SK-N-SH (cell line): ENCODE measurements around the gene TMEM117. TPM values are rescaled to one million over a fixed set of nuclear protein-coding genes. Genes with fewer than 3 reads are reported as not detected.

Source experiments
- CTCF ChIA-PET: fragments of 300-600, 350-600 bp; formaldehyde crosslinking; extraction: SDS; loops from one replicate; lab custom pipeline; 2021; lab: Yijun Ruan, JAX
- POLR2A ChIA-PET: fragments of 350-600 bp; sonication (Branson Sonifier 250); formaldehyde crosslinking; extraction: SDS; loops from one replicate; lab custom pipeline; 2020; ENCODE audit warnings: antibody characterized with exemption, inconsistent platforms; lab: Yijun Ruan, JAX
- DNase-seq: peaks from one replicate; pipeline ENCODE4 v3.0.0; 2012
- H2AFZ ChIP-seq: fragments of 200-600 bp; sonication (generic); 2 replicates; pipeline ENCODE4 v1.8.1; 2016; ENCODE audit warnings: antibody characterized with exemption, mild to moderate bottlenecking, low read depth
- H3F3A ChIP-seq: fragments of 200-600 bp; sonication (generic); replicated peaks from 2 replicates; pipeline ENCODE3; 2016; ENCODE audit warnings: antibody characterized with exemption, mild to moderate bottlenecking; ENCODE audit not compliant: insufficient read depth
- H3K27ac ChIP-seq, 2 experiments: fragments of 200-500 bp in 1 of 2; fragments of 200-600 bp in 1 of 2; sonication (Bioruptor generic) in 1 of 2; sonication (generic), shearing (Covaris generic) in 1 of 2; 2 replicates each; pipeline versions ENCODE4 v1.5.1 to v1.6.1; 2014 to 2016; ENCODE audit warnings: low read depth in 2 of 2, inconsistent platforms in 1 of 2, low read length in 1 of 2, mild to moderate bottlenecking in 1 of 2, mixed read lengths in 1 of 2
- H3K27me3 ChIP-seq: fragments of 200-600 bp; sonication (generic), shearing (Covaris generic); 2 replicates; pipeline ENCODE4 v1.6.1; 2016; ENCODE audit warnings: mixed run types; ENCODE audit not compliant: insufficient read depth
- H3K36me3 ChIP-seq, 2 experiments: fragments of 200-500 bp in 1 of 2; fragments of 200-600 bp in 1 of 2; sonication (Bioruptor generic) in 1 of 2; sonication (generic) in 1 of 2; replicated peaks in 1 of 2; 2 replicates each; pipeline versions ENCODE3 to v1.5.1; 2014 to 2016; ENCODE audit warnings: low read length in 1 of 2, mild to moderate bottlenecking in 1 of 2; ENCODE audit not compliant: insufficient read depth in 2 of 2, control insufficient read depth in 1 of 2
- H3K4me1 ChIP-seq, 2 experiments: fragments of 200-500 bp in 1 of 2; fragments of 200-600 bp in 1 of 2; sonication (Bioruptor generic) in 1 of 2; sonication (generic), shearing (Covaris generic) in 1 of 2; 2 replicates each; pipeline versions ENCODE4 v1.5.1 to v1.6.1; 2014 to 2016; ENCODE audit warnings: low read depth in 1 of 2, low read length in 1 of 2, mixed run types in 1 of 2; ENCODE audit not compliant: insufficient read depth in 2 of 2, control insufficient read depth in 1 of 2
- H3K4me2 ChIP-seq: fragments of 200-600 bp; sonication (generic), shearing (Covaris generic); 2 replicates; pipeline ENCODE4 v1.6.1; 2017; ENCODE audit warnings: mixed run types
- H3K4me3 ChIP-seq, 2 experiments: fragments of 200-500 bp in 1 of 2; fragments of 200-600 bp in 1 of 2; sonication (Bioruptor generic) in 1 of 2; sonication (generic), shearing (Covaris generic) in 1 of 2; 2 replicates each; pipeline versions ENCODE4 v1.5.1 to v1.8.1; 2014 to 2016; ENCODE audit warnings: low read depth in 2 of 2, inconsistent platforms in 1 of 2, low read length in 1 of 2, mild to moderate bottlenecking in 1 of 2, mixed read lengths in 1 of 2, moderate library complexity in 1 of 2
- H3K79me2 ChIP-seq: fragments of 200-600 bp; sonication (generic); 2 replicates; pipeline ENCODE4 v1.8.1; 2017; ENCODE audit warnings: mild to moderate bottlenecking; ENCODE audit not compliant: insufficient read depth
- H3K9ac ChIP-seq: fragments of 200-600 bp; sonication (generic); 2 replicates; pipeline ENCODE4 v1.6.1; 2017; ENCODE audit warnings: mixed run types
- H3K9me2 ChIP-seq: fragments of 200-600 bp; sonication (generic); 2 replicates; pipeline ENCODE4 v1.6.1; 2017; ENCODE audit warnings: mixed run types
- H3K9me3 ChIP-seq: fragments of 200-600 bp; sonication (generic); 2 replicates; pipeline ENCODE4 v1.6.1; 2017; ENCODE audit warnings: mixed run types, mild to moderate bottlenecking, moderate library complexity
- H4K20me1 ChIP-seq: fragments of 200-600 bp; sonication (generic); 2 replicates; pipeline ENCODE4 v1.6.1; 2017; ENCODE audit warnings: mild to moderate bottlenecking, mixed run types; ENCODE audit not compliant: insufficient read depth
- EP300 ChIP-seq, 2 experiments: IDR thresholded peaks; 2 replicates each; pipeline versions ENCODE4 v1.4.0 to v1.6.1; 2012; ENCODE audit warnings: borderline replicate concordance in 1 of 2, low read depth in 1 of 2, low read length in 1 of 2
- EZH2phosphoT487 ChIP-seq: fragments of 200-600 bp; sonication (generic); IDR thresholded peaks from 2 replicates; pipeline ENCODE4 v1.6.1; 2017; ENCODE audit warnings: low read depth, mixed run types, mild to moderate bottlenecking, antibody characterized with exemption, moderate library complexity, borderline replicate concordance
- FOSL2 ChIP-seq: IDR thresholded peaks from 2 replicates; pipeline ENCODE4 v1.4.0; 2012; ENCODE audit warnings: low read depth, mild to moderate bottlenecking, moderate library complexity, borderline replicate concordance
- FOXM1 ChIP-seq: IDR thresholded peaks from 2 replicates; pipeline ENCODE4 v1.4.0; 2012; ENCODE audit warnings: low read depth, mild to moderate bottlenecking
- GABPA ChIP-seq: IDR thresholded peaks from 2 replicates; pipeline ENCODE4 v1.4.0; 2012; ENCODE audit warnings: low read depth, mild to moderate bottlenecking
- IRF3 ChIP-seq: fragments of 150-350 bp; IDR thresholded peaks from 2 replicates; pipeline ENCODE4 v1.6.1; 2016; ENCODE audit warnings: mild to moderate bottlenecking, low read depth, low read length
- JUND ChIP-seq: IDR thresholded peaks from 2 replicates; pipeline ENCODE4 v1.4.0; 2012
- MAX ChIP-seq: IDR thresholded peaks from 2 replicates; pipeline ENCODE4 v1.4.0; 2012; ENCODE audit warnings: low read depth
- MEF2A ChIP-seq: IDR thresholded peaks from 2 replicates; pipeline ENCODE4 v1.4.0; 2012; ENCODE audit warnings: low read depth, borderline replicate concordance
- NFIC ChIP-seq: IDR thresholded peaks from 2 replicates; pipeline ENCODE4 v1.4.0; 2012; ENCODE audit warnings: borderline replicate concordance
- NRF1 ChIP-seq: IDR thresholded peaks from 2 replicates; pipeline ENCODE4 v1.6.1; 2012; ENCODE audit warnings: low read depth, mild to moderate bottlenecking, low read length
- POLR2AphosphoS5 ChIP-seq: IDR thresholded peaks from 2 replicates; pipeline ENCODE4 v1.6.1; 2012; ENCODE audit warnings: low read depth, low read length
- RAD21 ChIP-seq: IDR thresholded peaks from 2 replicates; pipeline ENCODE4 v1.6.1; 2012; ENCODE audit warnings: mild to moderate bottlenecking, low read length
- REST ChIP-seq: IDR thresholded peaks from 2 replicates; pipeline ENCODE4 v1.6.1; 2012; ENCODE audit warnings: mild to moderate bottlenecking, low read depth, low read length, moderate library complexity
- SMC3 ChIP-seq: IDR thresholded peaks from 2 replicates; pipeline ENCODE4 v1.6.1; 2012; ENCODE audit warnings: low read depth, low read length, improper control_type of control experiment
- TAF1 ChIP-seq: IDR thresholded peaks from 2 replicates; pipeline ENCODE4 v1.6.1; 2012; ENCODE audit warnings: low read depth, mild to moderate bottlenecking, low read length, moderate library complexity, borderline replicate concordance
- TEAD4 ChIP-seq: IDR thresholded peaks from 2 replicates; pipeline ENCODE4 v1.4.0; 2012; ENCODE audit warnings: mild to moderate bottlenecking, borderline replicate concordance; ENCODE audit not compliant: insufficient read depth
- USF1 ChIP-seq: IDR thresholded peaks from 2 replicates; pipeline ENCODE4 v1.4.0; 2012; ENCODE audit warnings: low read depth, borderline replicate concordance
- USF2 ChIP-seq: fragments of 150-350 bp; IDR thresholded peaks from 2 replicates; pipeline ENCODE4 v1.6.1; 2017; ENCODE audit warnings: antibody characterized with exemption, low read length, low read depth, borderline replicate concordance
- YY1 ChIP-seq: IDR thresholded peaks from 2 replicates; pipeline ENCODE4 v1.4.0; 2012; ENCODE audit warnings: low read depth, mild to moderate bottlenecking
- WGBS: methylation state at CpG from one replicate; pipeline ENCODE4 v1.1.6; 2017; ENCODE audit warnings: low lambda C conversion rate; 5-methylcytosine and 5-hydroxymethylcytosine counted together
- polyA plus RNA-seq, 3 experiments: library from polyadenylated mRNA; depleted of rRNA; stranded (reverse); fragments of >200 nt; gene quantifications; 2 replicates each; pipeline ENCODE4 v1.2.3, GENCODE V29; 2012

Gene TMEM117
- polyA plus RNA-seq, 1 of the 3 experiments (the other 2 are of a cell fraction): 0.81 TPM

- Histone ChIP-seq H3K9me2 (no peaks in the 10 kb centered on the region), H4K20me1 (no peaks in the 10 kb centered on the region), H3K9me3 (no peaks in the 10 kb centered on the region), H3K4me1 (no peaks in the 10 kb centered on the region; a peak in 1 of 4 replicates), H3K4me3 (no peak overlapping the region), H3K27me3 (no peaks in the 10 kb centered on the region; the same call in 1 of the 2 replicates), H3K36me3 (no peaks in the 10 kb centered on the region), H3K9ac (no peak overlapping the region), H2AFZ (no peak overlapping the region), H3F3A (no peaks in the 10 kb centered on the region)
- CTCF ChIA-PET: interaction anchor here (1.4 to 2.6 kb wide), 2 partner anchors 10 to 68 kb away, joined by 5 to 11 read pairs; partner anchors contain the start of gene TWF1
- POLR2A ChIA-PET: no interaction called here
- no peak for DNase-seq
- TF ChIP-seq JUND (no peak), USF2 (no peak), POLR2AphosphoS5 (no peak), GABPA (no peak), USF1 (no peak), IRF3 (no peak), TAF1 (no peak), TEAD4 (no peak), YY1 (no peak), RAD21 (no peak), NRF1 (no peak), SMC3 (no peak), MEF2A (no peak), MAX (no peak), EP300 (IDR thresholded peaks at IDR 0.05; ENCODE audit: borderline replicate concordance in 1 of 2, low read depth in 1 of 2, low read length in 1 of 2) (no peak)
- TF ChIP-seq, all 33 proteins: peak for 0
- H3K27ac ChIP-seq: no peak overlapping the region
- no peaks in the 10 kb centered on the region for H3K79me2 ChIP-seq
- H3K4me2 ChIP-seq: no peak overlapping the region
- 91% methylated on average over 3 of the region's 3 CpGs for WGBS
These were observed 20.5 kb upstream of the TMEM117 start for GRCh38 chr12:43815416-43815815.

- H3K79me2 ChIP-seq: no peaks in the 10 kb centered on the region
- no peak overlapping the region for H3K27ac ChIP-seq
- H3K4me1 ChIP-seq: no peaks in the 10 kb centered on the region
- no peak overlapping the region for H3K4me2 ChIP-seq
- no peak for TF ChIP-seq POLR2AphosphoS5
- no peak for TF ChIP-seq MEF2A
- no peak for TF ChIP-seq REST
- TF ChIP-seq FOXM1: no peak
- TF ChIP-seq FOSL2: no peak
- TF ChIP-seq EZH2phosphoT487: no peak
- TF ChIP-seq NFIC: no peak
- no peak for TF ChIP-seq YY1
- TF ChIP-seq USF2: no peak
- no peak for TF ChIP-seq JUND
- no peak for TF ChIP-seq RAD21
- TF ChIP-seq, all 33 proteins: peak for 0
- H3K4me3 ChIP-seq: no peak overlapping the region
- ChIA-PET POLR2A (no interaction called here), CTCF (interaction anchor here (1.0 to 2.6 kb wide), 5 partner anchors 10 to 67 kb away, joined by 3 to 11 read pairs (median 5); partner anchors contain the start of gene TWF1)
- no peaks in the 10 kb centered on the region; the same call in 1 of the 2 replicates for H3K27me3 ChIP-seq
- no peaks in the 10 kb centered on the region for H4K20me1 ChIP-seq
- DNase-seq: no peak
- H3K9me2 ChIP-seq: no peaks in the 10 kb centered on the region
- no peaks in the 10 kb centered on the region for H3F3A ChIP-seq
- H2AFZ ChIP-seq: no peak overlapping the region
- H3K9me3 ChIP-seq: no peaks in the 10 kb centered on the region
- no peak overlapping the region for H3K9ac ChIP-seq
- H3K36me3 ChIP-seq: no peaks in the 10 kb centered on the region
- 56% methylated on average over 3 of the region's 3 CpGs for WGBS
These were observed 19.7 kb upstream of the TMEM117 start for GRCh38 chr12:43816168-43816567.
